ENCODE data around the gene FANCM. TPM values are rescaled to one million over a fixed set of nuclear protein-coding genes. Genes with fewer than 3 reads are reported as not detected.
A peak's percentile ranks its signal among the peaks of the same experiment; 100 is the strongest.

FANCM gene
- total RNA-seq, 2 experiments from 2014 or later, result 22.2 to 27.7 TPM

DNA sequence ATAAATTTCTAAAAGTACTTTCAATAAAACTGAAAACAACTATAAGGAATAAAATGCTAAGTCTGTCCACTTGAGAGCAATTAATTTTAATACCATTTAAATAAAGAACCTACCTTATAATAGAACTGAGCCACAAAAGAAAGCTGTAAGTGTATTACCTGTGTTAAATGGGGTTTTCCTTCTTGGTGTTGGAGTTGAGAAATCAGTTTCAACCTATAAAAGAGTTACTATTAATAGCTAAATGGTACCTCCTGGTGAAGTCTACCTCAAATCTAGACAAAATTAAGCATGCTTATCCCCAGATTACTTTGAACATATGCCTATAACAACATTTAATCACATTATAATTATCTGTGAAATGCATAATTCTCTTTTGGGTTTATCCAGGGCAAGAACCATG is 68.5 kb downstream of the FANCM start:
- peaks cover 89% of the 10 kb centered on the region for H3K36me3 ChIP-seq (ENCODE audit: insufficient read depth, low read length)
- H3K79me2 ChIP-seq (ENCODE audit: insufficient read depth, low read depth, low read length), result no peaks in the 10 kb centered on the region
- H3K4me2 ChIP-seq (ENCODE audit: low read length), result no peak overlapping the region
- no peaks in the 10 kb centered on the region for H3K9me2 ChIP-seq (ENCODE audit: insufficient read depth, low read length)
- ChIA-PET POLR2A (interaction anchor here (0.6 to 1.1 kb wide), 2 partner anchors 12 to 20 kb away, joined by 3 to 4 read pairs; no protein-coding TSS in a partner anchor), CTCF (ENCODE audit: unreplicated experiment) (no interaction called here)
- no peaks in the 10 kb centered on the region for H3K9me3 ChIP-seq (ENCODE audit: low read length)
- BruUV-seq (replicated peaks), result TSS peak; percentile 21
- no peaks in the 10 kb centered on the region for H3K4me1 ChIP-seq (ENCODE audit: insufficient read depth, low read length, poor library complexity, severe bottlenecking)
- H2AFZ ChIP-seq (ENCODE audit: low read length), result no peak overlapping the region
- no peak overlapping the region for H3K27ac ChIP-seq (ENCODE audit: low read depth, low read length, poor library complexity, severe bottlenecking)
- TF ChIP-seq, protein P1, sequence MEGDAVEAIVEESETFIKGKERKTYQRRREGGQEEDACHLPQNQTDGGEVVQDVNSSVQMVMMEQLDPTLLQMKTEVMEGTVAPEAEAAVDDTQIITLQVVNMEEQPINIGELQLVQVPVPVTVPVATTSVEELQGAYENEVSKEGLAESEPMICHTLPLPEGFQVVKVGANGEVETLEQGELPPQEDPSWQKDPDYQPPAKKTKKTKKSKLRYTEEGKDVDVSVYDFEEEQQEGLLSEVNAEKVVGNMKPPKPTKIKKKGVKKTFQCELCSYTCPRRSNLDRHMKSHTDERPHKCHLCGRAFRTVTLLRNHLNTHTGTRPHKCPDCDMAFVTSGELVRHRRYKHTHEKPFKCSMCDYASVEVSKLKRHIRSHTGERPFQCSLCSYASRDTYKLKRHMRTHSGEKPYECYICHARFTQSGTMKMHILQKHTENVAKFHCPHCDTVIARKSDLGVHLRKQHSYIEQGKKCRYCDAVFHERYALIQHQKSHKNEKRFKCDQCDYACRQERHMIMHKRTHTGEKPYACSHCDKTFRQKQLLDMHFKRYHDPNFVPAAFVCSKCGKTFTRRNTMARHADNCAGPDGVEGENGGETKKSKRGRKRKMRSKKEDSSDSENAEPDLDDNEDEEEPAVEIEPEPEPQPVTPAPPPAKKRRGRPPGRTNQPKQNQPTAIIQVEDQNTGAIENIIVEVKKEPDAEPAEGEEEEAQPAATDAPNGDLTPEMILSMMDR (conservative IDR thresholded peaks at IDR 0.05; ENCODE audit: low read length), result no peak
- TF ChIP-seq EZH2phosphoT487 (IDR thresholded peaks at IDR 0.05; ENCODE audit: borderline replicate concordance, low read depth, low read length), result no peak
- no peak for DNase-seq (ENCODE audit: low spot score)
- H3K4me3 ChIP-seq (ENCODE audit: low read depth, low read length, poor library complexity, severe bottlenecking), result no peak overlapping the region
- intact Hi-C loops (cut with micrococcal nuclease; ENCODE audit: unreplicated experiment), result no loop called here
- H4K20me1 ChIP-seq (ENCODE audit: insufficient read depth, low read length), result no peaks in the 10 kb centered on the region

DNA sequence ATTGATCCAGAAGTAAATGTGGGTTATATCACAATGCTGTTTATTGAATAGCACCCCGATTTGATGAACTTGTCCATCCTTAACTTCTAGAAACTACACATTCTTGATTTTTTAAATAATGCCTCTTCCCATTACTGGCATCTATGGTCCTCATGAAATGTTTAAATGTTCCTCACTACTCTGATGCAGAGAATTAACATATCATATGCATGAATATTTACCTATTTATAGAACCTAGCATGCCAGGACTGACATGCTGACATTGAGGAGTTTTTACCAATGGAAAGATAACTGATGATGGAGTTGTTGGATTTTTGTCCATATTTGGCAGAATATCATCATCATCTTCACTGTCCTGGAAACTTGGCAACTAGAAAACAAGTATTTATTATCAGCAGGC is 74.4 kb downstream of the FANCM start:
- Histone ChIP-seq H3K79me2 (ENCODE audit: insufficient read depth, low read depth, low read length) (no peaks in the 10 kb centered on the region), H3K4me2 (ENCODE audit: low read length) (no peak overlapping the region), H3K36me3 (ENCODE audit: insufficient read depth, low read length) (peaks cover 96% of the 10 kb centered on the region), H3K27ac (ENCODE audit: low read depth, low read length, poor library complexity, severe bottlenecking) (no peak overlapping the region), H3K9me3 (ENCODE audit: low read length) (no peaks in the 10 kb centered on the region), H4K20me1 (ENCODE audit: insufficient read depth, low read length) (no peaks in the 10 kb centered on the region), H3K4me1 (ENCODE audit: insufficient read depth, low read length, poor library complexity, severe bottlenecking) (no peaks in the 10 kb centered on the region), H3K4me3 (ENCODE audit: low read depth, low read length, poor library complexity, severe bottlenecking) (no peak overlapping the region), H2AFZ (ENCODE audit: low read length) (no peak overlapping the region), H3K9me2 (ENCODE audit: insufficient read depth, low read length) (no peaks in the 10 kb centered on the region)
- BruUV-seq (replicated peaks), result no TSS peak
- CTCF ChIA-PET (ENCODE audit: unreplicated experiment), result no interaction called here
- no peak for DNase-seq (ENCODE audit: low spot score)
- no peak for TF ChIP-seq EZH2phosphoT487 (IDR thresholded peaks at IDR 0.05; ENCODE audit: borderline replicate concordance, low read depth, low read length)
- TF ChIP-seq, protein P1 (conservative IDR thresholded peaks at IDR 0.05; ENCODE audit: low read length), result no peak
- POLR2A ChIA-PET, result no interaction called here
- intact Hi-C loops (cut with micrococcal nuclease; ENCODE audit: unreplicated experiment), result no loop called here

DNA sequence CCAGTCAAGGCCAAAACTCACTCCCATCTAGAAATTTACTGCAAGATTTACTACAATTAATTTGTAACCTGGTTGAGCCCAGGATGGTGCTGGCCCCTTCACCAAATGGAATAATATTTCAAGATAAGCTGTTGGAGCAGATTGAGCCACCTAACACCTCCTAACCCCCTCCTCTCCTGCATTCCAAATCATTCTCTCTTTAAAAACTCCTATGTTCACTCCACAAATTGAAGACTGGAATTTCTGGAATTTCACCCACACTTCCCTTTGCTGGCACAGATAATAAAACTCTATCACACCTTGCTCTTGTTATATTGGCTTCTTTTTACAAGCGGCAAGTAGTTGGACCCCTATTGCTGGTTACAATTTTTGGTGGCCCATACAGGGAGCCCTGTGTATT is 75.6 kb downstream of the FANCM start:
- Histone ChIP-seq H4K20me1 (ENCODE audit: insufficient read depth, low read length) (no peaks in the 10 kb centered on the region), H3K9me2 (ENCODE audit: insufficient read depth, low read length) (no peaks in the 10 kb centered on the region), H3K27ac (ENCODE audit: low read depth, low read length, poor library complexity, severe bottlenecking) (no peak overlapping the region), H3K4me3 (ENCODE audit: low read depth, low read length, poor library complexity, severe bottlenecking) (no peak overlapping the region), H3K9me3 (ENCODE audit: low read length) (no peaks in the 10 kb centered on the region), H3K36me3 (ENCODE audit: insufficient read depth, low read length) (peaks cover 96% of the 10 kb centered on the region), H3K4me1 (ENCODE audit: insufficient read depth, low read length, poor library complexity, severe bottlenecking) (no peaks in the 10 kb centered on the region), H2AFZ (ENCODE audit: low read length) (no peak overlapping the region), H3K79me2 (ENCODE audit: insufficient read depth, low read depth, low read length) (no peaks in the 10 kb centered on the region), H3K4me2 (ENCODE audit: low read length) (no peak overlapping the region)
- intact Hi-C loops (cut with micrococcal nuclease; ENCODE audit: unreplicated experiment), result no loop called here
- no peak for TF ChIP-seq EZH2phosphoT487 (IDR thresholded peaks at IDR 0.05; ENCODE audit: borderline replicate concordance, low read depth, low read length)
- TF ChIP-seq, protein P1 (conservative IDR thresholded peaks at IDR 0.05; ENCODE audit: low read length), result no peak
- no peak for DNase-seq (ENCODE audit: low spot score)
- ChIA-PET CTCF (ENCODE audit: unreplicated experiment) (no interaction called here), POLR2A (interaction anchor here (1.1 to 1.7 kb wide), 2 partner anchors 8 to 50 kb away, joined by 3 to 5 read pairs; no protein-coding TSS in a partner anchor)
- BruUV-seq (replicated peaks), result no TSS peak
